Measurements from ENCODE around the gene OVCH1.

- no peak for TF ChIP-seq POLR2A (IDR thresholded peaks at IDR 0.05)
- TF ChIP-seq, protein P1, sequence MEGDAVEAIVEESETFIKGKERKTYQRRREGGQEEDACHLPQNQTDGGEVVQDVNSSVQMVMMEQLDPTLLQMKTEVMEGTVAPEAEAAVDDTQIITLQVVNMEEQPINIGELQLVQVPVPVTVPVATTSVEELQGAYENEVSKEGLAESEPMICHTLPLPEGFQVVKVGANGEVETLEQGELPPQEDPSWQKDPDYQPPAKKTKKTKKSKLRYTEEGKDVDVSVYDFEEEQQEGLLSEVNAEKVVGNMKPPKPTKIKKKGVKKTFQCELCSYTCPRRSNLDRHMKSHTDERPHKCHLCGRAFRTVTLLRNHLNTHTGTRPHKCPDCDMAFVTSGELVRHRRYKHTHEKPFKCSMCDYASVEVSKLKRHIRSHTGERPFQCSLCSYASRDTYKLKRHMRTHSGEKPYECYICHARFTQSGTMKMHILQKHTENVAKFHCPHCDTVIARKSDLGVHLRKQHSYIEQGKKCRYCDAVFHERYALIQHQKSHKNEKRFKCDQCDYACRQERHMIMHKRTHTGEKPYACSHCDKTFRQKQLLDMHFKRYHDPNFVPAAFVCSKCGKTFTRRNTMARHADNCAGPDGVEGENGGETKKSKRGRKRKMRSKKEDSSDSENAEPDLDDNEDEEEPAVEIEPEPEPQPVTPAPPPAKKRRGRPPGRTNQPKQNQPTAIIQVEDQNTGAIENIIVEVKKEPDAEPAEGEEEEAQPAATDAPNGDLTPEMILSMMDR (IDR thresholded peaks at IDR 0.05), result no peak
Measured at GRCh38 chr12:29447285-29447975, 50.1 kb downstream of the OVCH1 start.
